Stomach (tissue), 9 donors: ENCODE results near the gene PON1. TPM values are rescaled to one million over a fixed set of nuclear protein-coding genes. Genes with fewer than 3 reads are reported as not detected.

ENCODE experiments used
- DNase-seq, 2 donors: peaks; one replicate each; pipeline versions ENCODE4 v3.0.0 to v3.0.0-alpha.2; 2013 to 2019
- H3K27ac ChIP-seq, 5 donors: fragments of 200-600 bp in 4 of 5; sonication (generic) in 4 of 5; one replicate each; pipeline ENCODE4 v1.5.1; 2013 to 2019; ENCODE audit warnings: mild to moderate bottlenecking in 1 of 5, moderate library complexity in 1 of 5
- H3K27me3 ChIP-seq, 3 donors: fragments of 200-600 bp; sonication (generic); one replicate each; pipeline ENCODE4 v1.5.1; 2017 to 2019; ENCODE audit warnings: mixed run types in 1 of 3
- H3K36me3 ChIP-seq, 4 donors: fragments of 200-600 bp; sonication (generic); 1 replicate in 3 of 4; 2 replicates in 1 of 4; pipeline ENCODE4 v1.5.1; 2016 to 2019
- H3K4me1 ChIP-seq, 4 donors: fragments of 200-600 bp; sonication (generic); one replicate each; pipeline ENCODE4 v1.5.1; 2016 to 2019
- H3K4me3 ChIP-seq, 4 donors: fragments of 200-600 bp; sonication (generic) in 3 of 4; one replicate each; pipeline ENCODE4 v1.5.1; 2016 to 2019; ENCODE audit warnings: mild to moderate bottlenecking in 1 of 4
- H3K9me3 ChIP-seq, 4 donors: fragments of 200-600 bp; sonication (generic); one replicate each; pipeline ENCODE4 v1.5.1; 2016 to 2019
- CTCF ChIP-seq, 7 experiments: fragments of 450-650 bp in 4 of 7; fragments of 200-600 bp in 3 of 7; sonication (generic) in 3 of 7; IDR thresholded peaks; one replicate each; pipeline ENCODE4 v1.5.1; 2016 to 2019; ENCODE audit warnings: antibody characterized with exemption in 7 of 7, control low read depth in 2 of 7, mild to moderate bottlenecking in 1 of 7
- EP300 ChIP-seq: sonication (generic); formaldehyde crosslinking; IDR thresholded peaks from one replicate; pipeline ENCODE4 v1.6.1; 2017; ENCODE audit warnings: antibody characterized with exemption
- POLR2A ChIP-seq, 4 donors: fragments of 450-650 bp; IDR thresholded peaks; one replicate each; pipeline ENCODE4 v1.6.1; 2016; ENCODE audit warnings: antibody characterized with exemption in 4 of 4, control low read depth in 2 of 4, mild to moderate bottlenecking in 1 of 4, moderate library complexity in 1 of 4
- POLR2AphosphoS5 ChIP-seq, 3 donors: sonication (generic); formaldehyde crosslinking; IDR thresholded peaks; one replicate each; pipeline ENCODE4 v1.6.1; 2016; ENCODE audit warnings: antibody characterized with exemption in 3 of 3
- WGBS, 5 donors: extraction: QIAGEN DNeasy Blood & Tissue Kit in 3 of 5; methylation state at CpG; one replicate each; pipeline versions ENCODE4 v1.1.5 to v1.1.7; 2013 to 2018; 5-methylcytosine and 5-hydroxymethylcytosine counted together
- intact Hi-C: fragments of 100-400 bp; cut with DNase I; formaldehyde crosslinking; loops from one replicate; pipeline ENCODE4 v1.15.1; 2023; ENCODE audit warnings: low total_unique reads
- polyA plus RNA-seq, 3 donors: library from polyadenylated mRNA; stranded (reverse); fragments of 200-250 nt; gene quantifications; one replicate each; pipeline ENCODE4 v1.2.3, GENCODE V29; 2013
- total RNA-seq, 5 donors: library from RNA; depleted of rRNA; stranded (reverse); fragments of >200 nt; gene quantifications; one replicate each; pipeline versions ENCODE4 v1.1.0 to v1.2.3, GENCODE V29; 2014 to 2016
- donor health status: healthy with polysubstance abuse.
- donor health status: Bipolar disorder and iron deficiency.
- donor health status: healthy.

The PON1 gene
- total and polyA plus RNA-seq, 8 donors: 0.30 to 0.55 TPM; not detected in 6

DNA sequence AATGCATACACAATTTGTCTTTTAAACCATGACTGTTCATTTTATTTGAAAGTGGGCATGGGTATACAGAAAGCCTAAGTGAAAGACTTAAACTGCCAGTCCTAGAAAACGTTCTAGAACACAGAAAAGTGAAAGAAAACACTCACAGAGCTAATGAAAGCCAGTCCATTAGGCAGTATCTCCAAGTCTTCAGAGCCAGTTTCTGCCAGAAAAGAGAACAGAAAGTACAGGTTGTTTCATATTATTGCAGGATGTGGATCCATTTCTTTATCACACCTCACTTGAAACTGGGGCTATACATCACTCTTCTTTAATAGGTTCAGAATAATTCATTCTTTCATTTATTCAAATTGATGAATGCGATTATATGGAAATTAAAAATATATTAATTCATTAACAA, 7.7 kb downstream of the PON1 start:
- H3K27me3 ChIP-seq: no peaks in the 10 kb centered on the region
- intact Hi-C loops: no loop called here
- H3K4me1 ChIP-seq: no peaks in the 10 kb centered on the region
- H3K36me3 ChIP-seq: no peaks in the 10 kb centered on the region
- no peak for DNase-seq
- no peaks in the 10 kb centered on the region for H3K9me3 ChIP-seq
- H3K4me3 ChIP-seq: no peak overlapping the region
- TF ChIP-seq POLR2AphosphoS5 (IDR thresholded peaks at IDR 0.05): no peak
- H3K27ac ChIP-seq: no peak overlapping the region
- WGBS, 5 donors: 77 to 88% (median 83%) methylated on average over 2 of the region's 2 CpGs

DNA sequence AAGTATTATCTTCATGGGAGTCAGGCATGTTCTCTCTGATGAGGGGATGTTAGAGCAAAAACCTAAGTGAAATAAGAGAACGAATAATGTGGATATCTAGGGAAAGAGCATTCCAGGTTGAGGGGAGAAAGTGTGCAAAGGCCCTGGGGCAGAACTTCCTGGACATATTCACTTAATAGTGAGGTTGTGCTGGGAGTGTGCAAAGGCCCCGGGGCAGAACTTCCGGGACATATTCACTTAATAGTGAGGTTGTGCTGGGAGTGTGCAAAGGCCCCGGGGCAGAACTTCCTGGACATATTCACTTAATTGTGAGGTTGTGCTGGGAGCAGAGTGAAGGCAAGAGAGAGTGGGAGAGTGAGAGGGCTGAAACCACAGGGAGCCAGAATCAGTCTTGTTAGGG, 11.8 kb downstream of the PON1 start:
- Histone ChIP-seq H3K27ac (no peak overlapping the region), H3K4me3 (no peak overlapping the region), H3K4me1 (no peaks in the 10 kb centered on the region), H3K27me3 (no peaks in the 10 kb centered on the region), H3K36me3 (no peaks in the 10 kb centered on the region), H3K9me3 (no peaks in the 10 kb centered on the region)
- intact Hi-C loops: no loop called here
- TF ChIP-seq POLR2AphosphoS5 (IDR thresholded peaks at IDR 0.05) (no peak), CTCF (IDR thresholded peaks at IDR 0.05) (no peak), POLR2A (IDR thresholded peaks at IDR 0.05) (no peak), EP300 (no peak)
- WGBS, 5 donors: 73 to 97% (median 96%) methylated on average over 4 of the region's 4 CpGs
- no peak for DNase-seq

DNA sequence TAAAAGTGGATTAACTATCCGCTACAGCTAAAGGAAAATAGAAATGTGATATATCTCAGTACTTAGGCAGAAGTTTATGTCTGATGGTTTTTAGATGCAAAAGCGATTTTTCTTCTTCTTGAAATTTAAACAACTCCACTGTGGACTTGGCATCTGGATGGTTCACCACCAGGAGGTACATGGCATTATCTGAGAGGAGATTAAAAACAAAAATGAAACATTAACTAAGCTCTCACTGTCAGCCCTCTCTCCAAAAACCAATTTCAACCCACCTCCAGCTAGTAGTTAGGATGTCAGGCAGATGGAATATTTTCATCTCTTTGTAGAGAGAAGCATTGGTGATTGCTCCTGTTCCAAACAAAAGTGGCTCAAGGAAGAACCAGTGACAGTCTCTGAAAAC, 12.9 kb downstream of the PON1 start:
- no peaks in the 10 kb centered on the region for H3K4me1 ChIP-seq
- no peaks in the 10 kb centered on the region for H3K27me3 ChIP-seq
- H3K27ac ChIP-seq: no peak overlapping the region
- no peaks in the 10 kb centered on the region for H3K36me3 ChIP-seq
- intact Hi-C loops: no loop called here
- H3K9me3 ChIP-seq: no peaks in the 10 kb centered on the region
- WGBS, 5 donors: 79 to 93% (median 90%) methylated on average over 2 of the region's 2 CpGs
- no peak for DNase-seq
- TF ChIP-seq POLR2AphosphoS5 (IDR thresholded peaks at IDR 0.05): no peak
- TF ChIP-seq CTCF (IDR thresholded peaks at IDR 0.05): no peak
- no peak for TF ChIP-seq POLR2A (IDR thresholded peaks at IDR 0.05)
- no peak for TF ChIP-seq EP300
- H3K4me3 ChIP-seq: no peak overlapping the region

DNA sequence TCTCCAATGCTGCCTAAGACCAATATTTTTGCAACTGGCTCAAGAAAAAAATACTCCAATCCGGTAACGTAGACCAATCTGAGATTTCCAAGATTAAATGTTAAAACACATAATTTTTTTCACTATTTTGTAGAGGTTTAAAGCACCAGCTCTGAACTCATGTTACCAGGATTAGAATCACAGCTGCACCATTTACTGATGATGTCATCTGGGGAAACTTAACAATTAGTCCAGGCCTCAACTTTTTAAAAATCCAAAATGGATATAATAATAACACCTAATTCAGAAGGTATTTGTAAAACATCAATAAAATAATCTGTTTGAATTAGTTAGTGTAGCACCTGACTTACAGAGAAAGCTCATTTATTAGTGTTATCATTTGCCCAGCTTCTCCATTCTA, 14.4 kb downstream of the PON1 start:
- intact Hi-C loops: no loop called here
- no peaks in the 10 kb centered on the region for H3K27me3 ChIP-seq
- no peak for TF ChIP-seq POLR2AphosphoS5 (IDR thresholded peaks at IDR 0.05)
- no peak for TF ChIP-seq CTCF (IDR thresholded peaks at IDR 0.05)
- no peaks in the 10 kb centered on the region for H3K4me1 ChIP-seq
- WGBS, 5 donors: 81 to 92% (median 86%) methylated on average over 2 of the region's 2 CpGs
- no peak overlapping the region for H3K27ac ChIP-seq
- no peak overlapping the region for H3K4me3 ChIP-seq
- H3K9me3 ChIP-seq: no peaks in the 10 kb centered on the region
- H3K36me3 ChIP-seq: no peaks in the 10 kb centered on the region
- no peak for DNase-seq

DNA sequence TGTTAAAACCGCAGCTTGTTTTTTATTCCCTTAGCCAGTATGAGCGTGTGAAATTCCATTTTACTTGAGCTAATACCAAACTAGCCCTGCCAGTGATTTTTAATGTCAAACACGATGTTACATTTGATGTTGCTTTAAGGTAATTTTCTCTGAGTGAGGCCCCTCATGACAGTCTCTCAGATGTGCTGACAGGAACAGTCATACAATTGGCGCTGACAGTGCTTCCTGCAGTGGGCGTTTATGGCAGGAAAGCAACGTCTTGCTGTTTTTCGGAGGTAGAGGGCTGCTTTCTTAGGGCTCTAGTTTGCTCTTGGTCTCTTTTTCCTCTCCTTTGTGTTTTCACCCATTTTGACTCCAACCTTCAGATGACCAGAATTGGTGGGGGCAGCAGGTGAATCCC, 19.3 kb downstream of the PON1 start:
- intact Hi-C loops: no loop called here
- no peaks in the 10 kb centered on the region for H3K27me3 ChIP-seq
- no peaks in the 10 kb centered on the region for H3K36me3 ChIP-seq
- TF ChIP-seq CTCF (IDR thresholded peaks at IDR 0.05): no peak
- TF ChIP-seq POLR2A (IDR thresholded peaks at IDR 0.05): no peak
- TF ChIP-seq POLR2AphosphoS5 (IDR thresholded peaks at IDR 0.05): no peak
- TF ChIP-seq EP300: no peak
- H3K4me1 ChIP-seq: no peaks in the 10 kb centered on the region
- 75 to 83% (median 77%) methylated on average over 7 of the region's 7 CpGs for WGBS, 5 donors
- no peak overlapping the region for H3K4me3 ChIP-seq
- H3K9me3 ChIP-seq: no peaks in the 10 kb centered on the region
- H3K27ac ChIP-seq: no peak overlapping the region
- DNase-seq: no peak
